Suppressor macrophage treated with lipopolysaccharide for 4 hours (primary cell): ENCODE data around the gene LRTM1.
A peak's percentile ranks its signal among the peaks of the same experiment; 100 is the strongest.

ENCODE experiments used
- DNase-seq: peaks from one replicate; pipeline ENCODE4 v3.0.0-alpha.2; 2020

LRTM1 gene

GRCh38 chr3:54939557-54940300, 11.9 kb upstream of the LRTM1 start:
- DNase-seq: no peak

- DNase-seq: no peak
Measured at GRCh38 chr3:54936561-54936960, 8.7 kb upstream of the LRTM1 start.

GRCh38 chr3:54935869-54936268, 8.0 kb upstream of the LRTM1 start:
- DNase-seq: no peak

- DNase-seq: no peak
Measured at GRCh38 chr3:54932606-54933005, 4.7 kb upstream of the LRTM1 start.

GRCh38 chr3:54931182-54931581, 3.3 kb upstream of the LRTM1 start:
- DNase-seq: no peak

GRCh38 chr3:54918516-54918915, 9.3 kb downstream of the LRTM1 start:
- DNase-seq: no peak

GRCh38 chr3:54917862-54918261, 10.0 kb downstream of the LRTM1 start:
- no peak for DNase-seq

GRCh38 chr3:54917174-54917573, 10.7 kb downstream of the LRTM1 start:
- no peak for DNase-seq

GRCh38 chr3:54916732-54917131, 11.1 kb downstream of the LRTM1 start:
- DNase-seq: no peak

GRCh38 chr3:54915976-54916375, 11.9 kb downstream of the LRTM1 start:
- no peak for DNase-seq

GRCh38 chr3:54915181-54915580, 12.7 kb downstream of the LRTM1 start:
- no peak for DNase-seq

GRCh38 chr3:54914180-54914579, 13.7 kb downstream of the LRTM1 start:
- no peak for DNase-seq

GRCh38 chr3:54909191-54909590, 18.7 kb downstream of the LRTM1 start:
- no peak for DNase-seq

GRCh38 chr3:54906763-54907162, 21.1 kb downstream of the LRTM1 start:
- DNase-seq: no peak

- no peak for DNase-seq
Measured at GRCh38 chr3:54905920-54906319, 21.9 kb downstream of the LRTM1 start.

- DNase-seq: no peak
Measured at GRCh38 chr3:54905261-54905888, 22.5 kb downstream of the LRTM1 start.

GRCh38 chr3:54901906-54902685, 25.8 kb downstream of the LRTM1 start:
- no peak for DNase-seq

- no peak for DNase-seq
Measured at GRCh38 chr3:54900838-54901591, 26.8 kb downstream of the LRTM1 start.

GRCh38 chr3:54899273-54899672, 28.6 kb downstream of the LRTM1 start:
- no peak for DNase-seq

- DNase-seq: no peak
Measured at GRCh38 chr3:54897028-54897711, 30.7 kb downstream of the LRTM1 start.

GRCh38 chr3:54895613-54896012, 32.2 kb downstream of the LRTM1 start:
- no peak for DNase-seq

GRCh38 chr3:54892168-54892567, 35.7 kb downstream of the LRTM1 start:
- DNase-seq: no peak

GRCh38 chr3:54891540-54891897, 36.3 kb downstream of the LRTM1 start:
- peak; percentile 4 for DNase-seq
